ENCODE data around the gene GNB1L.
A peak's percentile ranks its signal among the peaks of the same experiment; 100 is the strongest.

The GNB1L gene

GRCh38 chr22:19807914-19808872 lies 46.5 kb downstream of the GNB1L start:
- Histone ChIP-seq H3K4me3 (ENCODE audit: low read length in 2 of 2) (no peak overlapping the region), H2BK120ac (ENCODE audit: low read depth, low read length) (no peak overlapping the region), H3K79me1 (ENCODE audit: low read depth, low read length) (no peaks in the 10 kb centered on the region), H3K36me3 (replicated peaks in 1 of 2; ENCODE audit: control insufficient read depth in 2 of 2, insufficient read depth in 2 of 2, low read length in 2 of 2) (peaks cover 0 to 7% of the 10 kb centered on the region in 2 donors), H3K14ac (ENCODE audit: low read length) (no peak overlapping the region), H2AK5ac (ENCODE audit: low read depth, low read length) (peak overlapping the region; percentile 40), H2BK15ac (ENCODE audit: low read length) (no peak overlapping the region), H2BK12ac (ENCODE audit: low read length) (no peak overlapping the region), H2BK5ac (ENCODE audit: low read length) (no peak overlapping the region), H4K91ac (ENCODE audit: low read depth, low read length, poor library complexity) (no peak overlapping the region), H3K9ac (ENCODE audit: low read depth, low read length, poor library complexity) (no peak overlapping the region), H3K27ac (replicated peaks; ENCODE audit: low read length) (no peak overlapping the region), H3K4me2 (ENCODE audit: insufficient read depth, low read length, poor library complexity, severe bottlenecking) (no peak overlapping the region), H3K18ac (ENCODE audit: low read length) (peak overlapping the region; percentile 33), H3K4me1 (ENCODE audit: control insufficient read depth in 2 of 2, insufficient read depth in 1 of 2, low read depth in 1 of 2, low read length in 2 of 2) (no peaks in the 10 kb centered on the region), H3K9me3 (replicated peaks in 1 of 2; ENCODE audit: control insufficient read depth in 2 of 2, insufficient read depth in 1 of 2, low read depth in 1 of 2, low read length in 2 of 2) (no peaks in the 10 kb centered on the region), H2AFZ (ENCODE audit: low read length) (no peak overlapping the region), H3K23ac (ENCODE audit: low read depth, low read length, poor library complexity) (peak overlapping the region; percentile 6), H4K8ac (ENCODE audit: low read depth, low read length) (no peak overlapping the region), H3K4ac (ENCODE audit: low read length) (no peak overlapping the region), H3K27me3 (ENCODE audit: control insufficient read depth in 3 of 3, insufficient read depth in 3 of 3, low read depth in 1 of 3, low read length in 3 of 3) (no peaks in the 10 kb centered on the region)
- WGBS, 2 donors (ENCODE audit: extremely low coverage in 2 of 2, insufficient read length in 2 of 2, insufficient replicate concordance in 1 of 2) = no CpG with 5 or more reads among the region's 20 CpGs
- DNase-seq (ENCODE audit: low spot score) = no peak

GRCh38 chr22:19807161-19807913 lies 47.3 kb downstream of the GNB1L start:
- Histone ChIP-seq H3K27me3 (ENCODE audit: control insufficient read depth in 3 of 3, insufficient read depth in 3 of 3, low read depth in 1 of 3, low read length in 3 of 3) (no peaks in the 10 kb centered on the region), H3K18ac (ENCODE audit: low read length) (peak overlapping the region; percentile 61), H3K27ac (replicated peaks; ENCODE audit: low read length) (no peak overlapping the region), H3K4ac (ENCODE audit: low read length) (no peak overlapping the region), H2BK12ac (ENCODE audit: low read length) (no peak overlapping the region), H3K4me2 (ENCODE audit: insufficient read depth, low read length, poor library complexity, severe bottlenecking) (no peak overlapping the region), H2BK5ac (ENCODE audit: low read length) (no peak overlapping the region), H3K14ac (ENCODE audit: low read length) (no peak overlapping the region), H3K23ac (ENCODE audit: low read depth, low read length, poor library complexity) (peak overlapping the region; percentile 95), H3K79me1 (ENCODE audit: low read depth, low read length) (no peaks in the 10 kb centered on the region), H3K9ac (ENCODE audit: low read depth, low read length, poor library complexity) (peak overlapping the region; percentile 16), H4K91ac (ENCODE audit: low read depth, low read length, poor library complexity) (no peak overlapping the region), H2BK120ac (ENCODE audit: low read depth, low read length) (no peak overlapping the region), H3K36me3 (replicated peaks in 1 of 2; ENCODE audit: control insufficient read depth in 2 of 2, insufficient read depth in 2 of 2, low read length in 2 of 2) (peaks cover 0 to 5% of the 10 kb centered on the region in 2 donors), H2AK5ac (ENCODE audit: low read depth, low read length) (peak overlapping the region; percentile 68), H2BK15ac (ENCODE audit: low read length) (no peak overlapping the region), H3K4me1 (ENCODE audit: control insufficient read depth in 2 of 2, insufficient read depth in 1 of 2, low read depth in 1 of 2, low read length in 2 of 2) (no peaks in the 10 kb centered on the region), H2AFZ (ENCODE audit: low read length) (no peak overlapping the region), H4K8ac (ENCODE audit: low read depth, low read length) (peak overlapping the region; percentile 78), H3K9me3 (replicated peaks in 1 of 2; ENCODE audit: control insufficient read depth in 2 of 2, insufficient read depth in 1 of 2, low read depth in 1 of 2, low read length in 2 of 2) (no peaks in the 10 kb centered on the region), H3K4me3 (ENCODE audit: low read length in 2 of 2) (peak overlapping the region in 1 of 2 donors; percentile 7)
- no peak for DNase-seq (ENCODE audit: low spot score)
- WGBS, 2 donors (ENCODE audit: extremely low coverage in 2 of 2, insufficient read length in 2 of 2, insufficient replicate concordance in 1 of 2) = no CpG with 5 or more reads among the region's 15 CpGs

GRCh38 chr22:19806213-19807160 lies 48.2 kb downstream of the GNB1L start:
- Histone ChIP-seq H4K8ac (ENCODE audit: low read depth, low read length) (peak overlapping the region; percentile 78), H2BK5ac (ENCODE audit: low read length) (no peak overlapping the region), H3K23ac (ENCODE audit: low read depth, low read length, poor library complexity) (peak overlapping the region; percentile 99), H4K91ac (ENCODE audit: low read depth, low read length, poor library complexity) (no peak overlapping the region), H3K9me3 (replicated peaks in 1 of 2; ENCODE audit: control insufficient read depth in 2 of 2, insufficient read depth in 1 of 2, low read depth in 1 of 2, low read length in 2 of 2) (no peaks in the 10 kb centered on the region), H3K27me3 (ENCODE audit: control insufficient read depth in 3 of 3, insufficient read depth in 3 of 3, low read depth in 1 of 3, low read length in 3 of 3) (no peaks in the 10 kb centered on the region), H3K79me1 (ENCODE audit: low read depth, low read length) (no peaks in the 10 kb centered on the region), H2AK5ac (ENCODE audit: low read depth, low read length) (peak overlapping the region; percentile 17), H3K4me1 (ENCODE audit: control insufficient read depth in 2 of 2, insufficient read depth in 1 of 2, low read depth in 1 of 2, low read length in 2 of 2) (no peaks in the 10 kb centered on the region), H2BK12ac (ENCODE audit: low read length) (no peak overlapping the region), H3K18ac (ENCODE audit: low read length) (no peak overlapping the region), H2BK15ac (ENCODE audit: low read length) (no peak overlapping the region), H3K4ac (ENCODE audit: low read length) (no peak overlapping the region), H3K14ac (ENCODE audit: low read length) (no peak overlapping the region), H2AFZ (ENCODE audit: low read length) (no peak overlapping the region), H3K9ac (ENCODE audit: low read depth, low read length, poor library complexity) (no peak overlapping the region), H3K27ac (replicated peaks; ENCODE audit: low read length) (no peak overlapping the region), H3K36me3 (replicated peaks in 1 of 2; ENCODE audit: control insufficient read depth in 2 of 2, insufficient read depth in 2 of 2, low read length in 2 of 2) (peaks cover 0 to 3% of the 10 kb centered on the region in 2 donors), H3K4me2 (ENCODE audit: insufficient read depth, low read length, poor library complexity, severe bottlenecking) (no peak overlapping the region), H3K4me3 (ENCODE audit: low read length in 2 of 2) (no peak overlapping the region), H2BK120ac (ENCODE audit: low read depth, low read length) (no peak overlapping the region)
- WGBS, 2 donors (ENCODE audit: extremely low coverage in 2 of 2, insufficient read length in 2 of 2, insufficient replicate concordance in 1 of 2) = no CpG with 5 or more reads among the region's 38 CpGs
- DNase-seq (ENCODE audit: low spot score) = no peak
